ENCODE results near the gene KLF3.

GRCh38 chr4:38678078-38678477 is 14.1 kb downstream of the KLF3 start:
- TF ChIP-seq OVOL3 (tag by site-specific recombination; IDR thresholded peaks at IDR 0.05) (no peak), ZNF530 (tag by site-specific recombination; IDR thresholded peaks at IDR 0.05; ENCODE audit: low read depth) (no peak), ZNF513 (tag by site-specific recombination; IDR thresholded peaks at IDR 0.05) (no peak), TCF7L2 (IDR thresholded peaks at IDR 0.05; ENCODE audit: borderline replicate concordance, low read depth, low read length) (no peak), CTCF (tag by site-specific recombination; IDR thresholded peaks at IDR 0.05) (no peak), ZNF596 (tag by site-specific recombination; IDR thresholded peaks at IDR 0.05) (no peak)
